Karpas-422 (cell line): ENCODE results near the gene TRABD2A. TPM values are rescaled to one million over a fixed set of nuclear protein-coding genes. Genes with fewer than 3 reads are reported as not detected.

ENCODE experiments used
- DNase-seq: peaks from one replicate; pipeline ENCODE4 v3.0.0-alpha.2; 2015
- H2AFZ ChIP-seq: fragments of 200-600 bp; sonication (generic); 2 replicates; pipeline ENCODE4 v1.6.1; 2014; ENCODE audit warnings: antibody characterized with exemption, low read length, mixed read lengths
- H3K27ac ChIP-seq: fragments of 200-600 bp; sonication (generic); 2 replicates; pipeline ENCODE4 v1.5.1; 2014; ENCODE audit warnings: mild to moderate bottlenecking, low read length, moderate library complexity
- H3K27me3 ChIP-seq: fragments of 200-600 bp; sonication (generic); 2 replicates; pipeline ENCODE4 v1.6.1; 2014; ENCODE audit warnings: low read length, mixed read lengths
- H3K36me3 ChIP-seq: fragments of 200-600 bp; sonication (generic); 2 replicates; pipeline ENCODE4 v1.6.1; 2014; ENCODE audit warnings: low read length, mixed read lengths; ENCODE audit not compliant: insufficient read depth
- H3K4me1 ChIP-seq: fragments of 200-600 bp; sonication (generic); 2 replicates; pipeline ENCODE4 v1.6.1; 2014; ENCODE audit warnings: mild to moderate bottlenecking, low read length, mixed read lengths
- H3K4me2 ChIP-seq: fragments of 200-600 bp; sonication (generic); 2 replicates; pipeline ENCODE4 v1.6.1; 2014; ENCODE audit warnings: low read length, low read depth, mild to moderate bottlenecking; ENCODE audit not compliant: poor library complexity, severe bottlenecking
- H3K4me3 ChIP-seq: fragments of 200-600 bp; sonication (generic); 2 replicates; pipeline ENCODE4 v1.5.1; 2014; ENCODE audit warnings: mild to moderate bottlenecking, antibody characterized with exemption, low read length, mixed read lengths
- H3K79me2 ChIP-seq: fragments of 200-600 bp; sonication (generic); 2 replicates; pipeline ENCODE4 v1.6.1; 2014; ENCODE audit warnings: mild to moderate bottlenecking, low read length, mixed read lengths
- H3K9ac ChIP-seq: fragments of 200-600 bp; sonication (generic); 2 replicates; pipeline ENCODE4 v1.6.0; 2014; ENCODE audit warnings: low read length
- H3K9me2 ChIP-seq: fragments of 200-600 bp; sonication (generic), shearing (Covaris generic); replicated peaks from 2 replicates; pipeline ENCODE4 v1.6.0; 2014; ENCODE audit warnings: mild to moderate bottlenecking, low read length, moderate library complexity; ENCODE audit not compliant: insufficient read depth
- H3K9me3 ChIP-seq: fragments of 300-700, 200-600 bp; sonication (generic); 2 replicates; pipeline ENCODE4 v1.6.1; 2014; ENCODE audit warnings: low read length, mixed read lengths
- H4K20me1 ChIP-seq: fragments of 200-600 bp; sonication (generic); 2 replicates; pipeline ENCODE4 v1.6.1; 2014; ENCODE audit warnings: mild to moderate bottlenecking, antibody characterized with exemption, low read length, low read depth; ENCODE audit not compliant: insufficient read depth
- total RNA-seq: library from RNA; depleted of rRNA; stranded (reverse); fragments of >200 nt; shearing (Covaris generic); gene quantifications from 2 replicates; pipeline ENCODE4 v1.2.3, GENCODE V29; 2014; ENCODE audit warnings: low replicate concordance

Gene TRABD2A
- total RNA-seq, 1 experiment from 2014 or later, result 0.04 TPM

DNA sequence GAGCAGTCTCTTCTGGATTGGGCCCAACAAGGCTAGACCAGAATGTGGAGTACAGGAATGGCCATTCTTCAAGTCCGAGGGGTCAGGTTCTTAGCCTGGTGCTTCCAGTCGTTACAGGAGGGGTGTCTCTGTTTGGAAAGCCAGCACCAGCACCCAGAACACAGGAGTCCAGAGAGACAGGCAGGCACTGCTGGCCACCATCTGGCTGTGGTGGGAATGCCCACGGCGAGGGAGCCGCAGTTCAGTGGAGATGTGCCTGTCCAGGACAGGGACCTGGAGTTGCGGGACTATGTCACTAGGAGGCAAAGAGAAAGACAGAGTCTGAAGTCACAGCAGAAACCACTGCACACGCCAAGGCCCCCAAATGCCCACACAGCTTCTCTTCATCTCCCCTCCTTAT, 59.1 kb downstream of the TRABD2A start:
- Histone ChIP-seq H3K79me2 (no peaks in the 10 kb centered on the region), H3K4me1 (peaks cover 10% of the 10 kb centered on the region), H3K27ac (no peak overlapping the region), H3K9me3 (no peaks in the 10 kb centered on the region), H3K4me2 (no peak overlapping the region), H3K9me2 (no peaks in the 10 kb centered on the region), H3K4me3 (no peak overlapping the region), H3K27me3 (no peaks in the 10 kb centered on the region), H3K9ac (no peak overlapping the region), H2AFZ (no peak overlapping the region), H3K36me3 (no peaks in the 10 kb centered on the region), H4K20me1 (no peaks in the 10 kb centered on the region)
- DNase-seq, result no peak

DNA sequence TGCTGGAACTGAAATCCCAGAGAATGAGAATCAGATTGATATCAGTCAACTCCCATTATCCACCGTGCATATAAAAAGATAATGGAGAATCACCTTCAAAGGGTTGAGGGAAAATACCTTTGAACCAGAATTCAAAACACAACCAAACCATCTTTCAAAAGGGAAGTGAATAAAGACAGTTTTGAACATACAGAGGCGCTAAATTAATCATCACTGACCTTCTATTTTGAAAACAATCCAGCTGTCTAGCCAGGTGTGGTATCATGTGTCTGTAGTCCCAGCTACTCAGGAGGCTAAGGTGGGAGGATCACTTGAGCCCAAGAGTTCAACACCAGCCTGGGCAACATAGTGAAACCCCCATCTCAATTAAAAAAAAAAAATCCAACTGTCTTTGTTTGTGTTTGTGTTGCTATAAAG, 63.6 kb downstream of the TRABD2A start:
- Histone ChIP-seq H3K4me1 (peaks cover 12% of the 10 kb centered on the region), H3K9ac (no peak overlapping the region)
- DNase-seq, result peak; percentile 47

GRCh38 chr2:84816426-84817026, 64.4 kb downstream of the TRABD2A start:
- Histone ChIP-seq H3K4me1 (peaks cover 12% of the 10 kb centered on the region), H3K9me3 (no peaks in the 10 kb centered on the region), H3K27me3 (no peaks in the 10 kb centered on the region; the same call in 1 of the 2 replicates), H3K79me2 (no peaks in the 10 kb centered on the region), H3K4me3 (no peak overlapping the region), H3K27ac (no peak overlapping the region), H3K4me2 (no peak overlapping the region), H3K36me3 (no peaks in the 10 kb centered on the region), H4K20me1 (no peaks in the 10 kb centered on the region), H2AFZ (no peak overlapping the region), H3K9me2 (no peaks in the 10 kb centered on the region), H3K9ac (no peak overlapping the region)
- no peak for DNase-seq

More for the DNA sequence above, 63.6 kb downstream of the TRABD2A start:
- H3K4me2 ChIP-seq, result no peak overlapping the region
- no peaks in the 10 kb centered on the region; the same call in 1 of the 2 replicates for H3K27me3 ChIP-seq
- H2AFZ ChIP-seq, result no peak overlapping the region
- no peaks in the 10 kb centered on the region for H3K36me3 ChIP-seq
- H3K27ac ChIP-seq, result no peak overlapping the region
- H3K9me3 ChIP-seq, result no peaks in the 10 kb centered on the region
- no peak overlapping the region for H3K4me3 ChIP-seq
- no peaks in the 10 kb centered on the region for H3K79me2 ChIP-seq
- H4K20me1 ChIP-seq, result no peaks in the 10 kb centered on the region
- H3K9me2 ChIP-seq, result no peaks in the 10 kb centered on the region

DNA sequence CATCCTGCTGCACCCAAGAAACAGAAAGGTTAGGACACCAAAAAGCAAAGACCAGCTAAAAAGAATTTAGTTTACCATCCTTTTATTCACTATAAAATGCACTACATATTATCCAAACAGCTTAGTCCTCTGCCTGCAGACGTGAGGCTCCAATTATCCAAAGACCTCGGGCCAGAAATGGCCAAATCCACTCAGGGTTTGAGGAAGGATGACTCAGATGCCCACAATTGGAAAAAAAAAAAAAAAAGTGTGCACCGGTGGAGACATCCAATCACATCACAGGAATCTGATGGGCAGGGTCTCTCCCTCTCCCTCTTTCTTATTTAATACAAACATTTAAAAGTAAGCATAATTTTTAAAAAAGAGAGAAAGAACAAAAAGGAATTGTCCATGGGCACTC, 65.7 kb downstream of the TRABD2A start:
- no peak for DNase-seq
- Histone ChIP-seq H3K4me2 (no peak overlapping the region), H4K20me1 (no peaks in the 10 kb centered on the region), H3K4me3 (no peak overlapping the region), H3K27ac (no peak overlapping the region), H3K9me2 (no peaks in the 10 kb centered on the region), H3K4me1 (peaks cover 15% of the 10 kb centered on the region), H3K9me3 (no peaks in the 10 kb centered on the region), H3K27me3 (no peaks in the 10 kb centered on the region; the same call in 1 of the 2 replicates), H3K79me2 (no peaks in the 10 kb centered on the region), H3K9ac (no peak overlapping the region), H2AFZ (no peak overlapping the region), H3K36me3 (no peaks in the 10 kb centered on the region)

- Histone ChIP-seq H3K27ac (no peak overlapping the region), H3K79me2 (no peaks in the 10 kb centered on the region), H3K9ac (no peak overlapping the region), H4K20me1 (no peaks in the 10 kb centered on the region), H3K4me3 (no peak overlapping the region), H2AFZ (no peak overlapping the region), H3K9me2 (no peaks in the 10 kb centered on the region), H3K27me3 (no peaks in the 10 kb centered on the region; the same call in 1 of the 2 replicates), H3K9me3 (no peaks in the 10 kb centered on the region), H3K4me2 (no peak overlapping the region), H3K36me3 (no peaks in the 10 kb centered on the region), H3K4me1 (peaks cover 6% of the 10 kb centered on the region)
- DNase-seq, result no peak
Observed at GRCh38 chr2:84811839-84812431, 68.9 kb downstream of the TRABD2A start.

GRCh38 chr2:84808279-84808678, 72.6 kb downstream of the TRABD2A start:
- Histone ChIP-seq H3K4me2 (no peak overlapping the region), H3K79me2 (no peaks in the 10 kb centered on the region), H2AFZ (no peak overlapping the region), H3K27me3 (no peaks in the 10 kb centered on the region), H3K27ac (no peak overlapping the region), H4K20me1 (no peaks in the 10 kb centered on the region), H3K9me2 (no peaks in the 10 kb centered on the region), H3K9me3 (no peaks in the 10 kb centered on the region), H3K4me3 (no peak overlapping the region), H3K9ac (no peak overlapping the region), H3K4me1 (0 out of 2 replicates have a peak, but pooled peaks cover 2% of the 10 kb centered on the region), H3K36me3 (no peaks in the 10 kb centered on the region)
- no peak for DNase-seq

- Histone ChIP-seq H3K9ac (no peak overlapping the region), H3K4me1 (0 out of 2 replicates have a peak, but pooled peaks cover 2% of the 10 kb centered on the region), H3K4me2 (no peak overlapping the region), H3K36me3 (no peaks in the 10 kb centered on the region), H4K20me1 (no peaks in the 10 kb centered on the region), H2AFZ (no peak overlapping the region), H3K9me2 (no peaks in the 10 kb centered on the region), H3K4me3 (no peak overlapping the region), H3K9me3 (no peaks in the 10 kb centered on the region), H3K27me3 (no peaks in the 10 kb centered on the region), H3K27ac (no peak overlapping the region), H3K79me2 (no peaks in the 10 kb centered on the region)
- no peak for DNase-seq
Observed at GRCh38 chr2:84807063-84807485, 73.8 kb downstream of the TRABD2A start.

DNA sequence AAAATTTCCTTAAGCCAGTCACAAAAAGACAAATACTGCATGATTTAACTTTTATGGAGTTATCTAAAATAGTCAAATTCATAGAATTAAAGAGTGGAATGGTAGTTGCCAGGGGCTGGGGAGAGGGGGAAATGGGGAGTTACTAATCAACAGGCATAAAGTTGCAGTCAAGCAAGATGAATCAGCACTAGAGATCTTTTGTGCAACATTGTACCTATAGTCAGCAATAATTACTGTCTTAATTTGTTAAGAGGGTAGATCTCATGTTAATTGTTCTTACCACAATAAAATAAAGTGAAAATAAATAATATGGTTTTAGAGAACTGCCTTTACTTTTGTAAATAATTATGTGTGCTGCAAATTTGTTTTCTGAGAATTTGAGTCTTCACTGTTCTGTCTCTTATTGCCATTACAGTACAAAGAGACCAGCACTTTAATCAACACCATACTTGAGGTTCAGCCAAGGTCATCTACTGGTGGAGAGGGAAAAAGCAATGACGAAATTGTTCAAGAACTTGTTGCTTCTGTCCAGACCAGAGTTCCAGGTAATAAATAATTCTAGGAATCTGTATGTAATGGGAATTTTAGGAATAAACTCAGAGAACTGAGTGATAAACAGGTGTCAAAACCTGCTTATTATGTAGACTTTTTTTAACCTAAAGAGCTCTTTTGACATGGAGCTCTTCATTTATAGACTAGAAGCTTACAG, 75.5 kb downstream of the TRABD2A start:
- Histone ChIP-seq H3K36me3 (no peaks in the 10 kb centered on the region), H3K9me3 (no peaks in the 10 kb centered on the region), H3K4me3 (no peak overlapping the region), H3K27me3 (no peaks in the 10 kb centered on the region), H3K9me2 (no peaks in the 10 kb centered on the region), H2AFZ (no peak overlapping the region), H3K27ac (no peak overlapping the region), H3K4me2 (no peak overlapping the region), H4K20me1 (no peaks in the 10 kb centered on the region), H3K4me1 (no peaks in the 10 kb centered on the region), H3K9ac (no peak overlapping the region), H3K79me2 (no peaks in the 10 kb centered on the region)
- DNase-seq, result no peak
